GM18511 (cell line): Measurements from ENCODE around the gene RNPEP.
A peak's percentile ranks its signal among the peaks of the same experiment; 100 is the strongest.
"Not testable (repeated sequence)": the region's sequence is repeated elsewhere in the genome, so short reads cannot be mapped to it uniquely, and the experiment has no call there.

ENCODE experiments used
- ATAC-seq: cut with Tn5 transposase; IDR thresholded peaks from one replicate; pipeline ENCODE4 v1.9.1; 2021; ENCODE audit warnings: mild to moderate bottlenecking, moderate library complexity; ENCODE audit not compliant: unreplicated experiment

The RNPEP gene

DNA sequence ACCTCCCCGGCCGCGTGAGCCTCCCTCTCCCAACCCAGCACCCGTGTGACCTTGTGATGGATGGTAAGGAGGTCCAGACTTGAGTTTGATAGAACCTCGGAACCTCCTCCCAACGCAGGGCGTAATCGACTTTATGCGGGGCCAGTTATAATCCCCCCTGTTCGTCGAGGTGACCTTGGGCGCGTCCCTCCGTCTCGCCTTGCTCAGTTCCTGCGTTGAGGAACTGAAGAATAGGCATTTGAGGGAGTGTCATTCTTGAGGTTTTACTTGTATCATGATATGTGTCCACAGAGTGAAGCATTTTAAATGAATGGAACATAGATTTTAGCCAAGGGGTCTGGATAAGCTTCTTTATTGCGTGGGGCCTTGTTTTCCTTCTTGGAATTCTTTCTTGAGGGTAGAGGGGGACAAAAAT is 26.7 kb upstream of the RNPEP start:
- peak; percentile 50 for ATAC-seq

DNA sequence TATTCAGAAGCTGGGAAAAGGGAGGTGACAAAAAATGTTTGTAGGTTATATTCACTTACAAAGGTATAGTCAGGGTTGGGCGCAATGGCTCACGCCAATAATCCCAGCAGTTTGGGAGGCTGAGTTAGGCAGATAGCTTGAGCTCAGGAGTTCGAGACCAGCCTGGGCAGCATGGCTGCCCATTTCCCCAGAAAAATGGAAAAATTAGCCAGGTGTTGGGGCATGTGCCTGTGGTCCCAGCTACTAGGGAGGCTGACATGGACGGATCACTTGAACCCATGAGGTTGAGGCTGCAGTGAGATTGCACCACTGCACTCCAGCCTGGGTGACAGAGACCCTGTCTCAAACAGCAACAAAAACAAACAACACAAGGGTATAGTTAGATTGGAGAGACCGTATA is 24.1 kb upstream of the RNPEP start:
- ATAC-seq = no peak

DNA sequence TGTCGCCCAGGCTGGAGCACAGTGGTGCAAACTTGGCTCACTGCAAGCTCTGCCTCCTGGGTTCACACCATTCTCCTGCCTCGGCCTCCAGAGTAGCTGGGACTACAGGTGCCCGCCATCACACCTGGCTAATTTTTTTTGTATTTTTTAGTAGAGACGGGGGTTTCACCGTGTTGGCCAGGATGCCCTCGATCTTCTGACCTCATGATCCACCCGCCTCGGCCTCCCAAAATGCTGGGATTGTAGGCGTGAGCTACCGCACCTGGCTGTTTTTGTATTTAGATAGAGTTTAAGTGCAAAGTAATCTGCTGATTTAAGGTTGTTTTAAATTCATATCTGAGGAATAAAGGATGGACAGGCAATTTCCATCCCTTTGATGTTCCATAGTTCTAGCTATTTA is 20.1 kb upstream of the RNPEP start:
- not testable (repeated sequence) for ATAC-seq

DNA sequence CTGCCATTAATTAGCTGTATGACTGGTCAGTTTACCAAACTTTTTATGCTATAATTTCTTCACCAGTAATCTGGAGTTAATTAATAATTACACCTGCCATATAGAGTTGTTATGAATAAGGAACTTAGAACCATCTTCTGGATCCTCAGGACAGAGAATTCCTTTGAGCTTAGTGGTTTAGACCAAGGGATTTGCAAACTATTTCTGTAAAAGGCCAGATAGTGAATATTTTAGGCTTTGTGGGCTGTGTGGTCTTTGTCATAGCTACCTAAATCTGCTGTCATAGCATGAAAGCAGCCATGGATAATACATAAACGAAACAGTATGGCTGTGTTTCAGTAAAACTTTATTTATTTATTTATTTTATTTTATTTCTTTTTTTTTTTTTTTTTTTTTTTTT is 18.2 kb upstream of the RNPEP start:
- no peak for ATAC-seq

DNA sequence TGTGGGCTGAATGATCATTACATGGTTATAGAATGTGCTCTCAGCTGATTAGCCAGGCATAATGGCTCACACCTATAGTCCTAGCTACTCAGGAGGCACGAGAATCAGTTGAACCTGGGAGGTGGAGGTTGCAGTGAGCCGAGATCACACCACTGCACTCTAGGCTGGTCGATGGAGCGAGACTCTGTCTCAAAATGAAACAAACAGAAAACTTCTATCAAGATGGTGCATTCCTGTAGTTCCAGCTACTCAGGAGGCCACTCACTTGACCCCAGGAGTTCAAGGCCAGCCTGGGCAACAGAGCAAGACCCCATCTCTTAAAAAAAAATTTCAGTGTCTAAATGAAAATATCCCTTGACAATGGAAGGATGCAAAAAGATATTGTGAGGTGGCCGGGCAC is 16.3 kb upstream of the RNPEP start:
- ATAC-seq = no peak

DNA sequence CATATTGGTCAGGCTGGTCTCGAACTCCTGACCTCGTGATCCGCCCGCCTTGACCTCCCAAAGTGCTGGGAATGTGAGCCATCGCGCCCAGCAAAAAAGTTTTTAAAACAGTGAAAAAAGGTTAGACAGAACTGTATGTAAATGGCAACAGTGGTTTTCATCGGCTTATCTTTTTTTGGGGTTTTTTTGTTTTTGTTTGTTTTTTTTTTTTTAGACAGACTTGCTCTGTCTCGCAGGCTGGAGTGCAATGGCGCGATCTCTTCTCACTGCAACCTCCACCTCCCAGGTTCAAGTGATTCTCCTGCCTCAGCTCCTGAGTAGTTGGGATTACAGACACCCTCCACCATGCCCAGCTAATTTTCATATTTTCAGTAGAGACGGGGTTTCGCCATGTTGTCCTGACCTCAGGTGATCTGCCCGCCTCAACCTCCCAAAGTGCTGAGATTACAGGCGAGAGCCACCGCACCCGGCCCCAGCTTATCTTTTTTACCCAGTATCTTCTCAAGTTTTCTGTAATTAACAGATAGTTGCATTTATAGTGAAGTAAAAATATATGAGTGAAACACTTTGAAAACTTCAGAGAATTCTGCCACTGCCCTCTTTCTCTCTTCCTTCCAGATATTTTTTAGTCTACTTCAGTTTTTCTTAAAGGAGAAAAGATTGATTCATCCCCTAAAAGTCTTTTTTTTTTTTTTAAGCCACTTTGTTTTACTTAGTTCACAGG is 14.1 kb upstream of the RNPEP start:
- ATAC-seq = no peak

DNA sequence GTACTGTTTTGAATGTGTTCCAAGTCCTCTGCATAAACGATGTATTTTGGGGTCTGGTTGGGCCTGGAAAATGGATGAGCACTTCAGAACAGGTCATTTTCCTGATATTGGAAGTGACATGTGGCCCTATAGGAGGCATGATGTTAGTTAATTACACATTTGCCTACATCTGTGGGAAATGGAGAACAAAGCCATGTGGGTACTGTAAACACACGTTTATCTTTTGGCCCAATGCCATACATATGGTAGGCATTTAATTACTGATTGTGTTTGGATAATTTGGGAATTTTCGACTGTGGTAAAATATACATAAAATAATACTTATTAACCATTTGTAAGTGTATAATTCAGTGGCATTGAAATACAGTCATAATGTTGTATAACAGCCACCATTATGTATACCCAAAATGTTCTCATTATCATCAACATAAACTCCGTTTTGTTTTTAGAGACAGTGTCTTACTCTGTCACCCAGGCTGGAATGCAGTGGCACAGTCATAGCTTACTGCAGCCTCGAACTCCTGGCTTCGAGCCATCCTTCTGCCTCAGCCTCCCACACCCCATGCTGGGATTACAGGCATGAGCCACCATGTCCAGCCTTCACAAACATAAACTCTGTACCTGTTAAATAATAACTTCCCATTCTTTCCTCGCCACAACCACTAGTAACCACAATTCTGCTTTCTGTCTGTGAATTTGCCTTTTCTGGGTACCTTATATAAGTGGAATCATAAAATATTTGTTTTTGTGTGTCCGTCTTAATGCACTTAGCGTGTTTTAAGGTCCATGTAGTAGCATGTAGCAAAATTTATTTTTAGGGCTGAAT is 11.9 kb upstream of the RNPEP start:
- no peak for ATAC-seq

DNA sequence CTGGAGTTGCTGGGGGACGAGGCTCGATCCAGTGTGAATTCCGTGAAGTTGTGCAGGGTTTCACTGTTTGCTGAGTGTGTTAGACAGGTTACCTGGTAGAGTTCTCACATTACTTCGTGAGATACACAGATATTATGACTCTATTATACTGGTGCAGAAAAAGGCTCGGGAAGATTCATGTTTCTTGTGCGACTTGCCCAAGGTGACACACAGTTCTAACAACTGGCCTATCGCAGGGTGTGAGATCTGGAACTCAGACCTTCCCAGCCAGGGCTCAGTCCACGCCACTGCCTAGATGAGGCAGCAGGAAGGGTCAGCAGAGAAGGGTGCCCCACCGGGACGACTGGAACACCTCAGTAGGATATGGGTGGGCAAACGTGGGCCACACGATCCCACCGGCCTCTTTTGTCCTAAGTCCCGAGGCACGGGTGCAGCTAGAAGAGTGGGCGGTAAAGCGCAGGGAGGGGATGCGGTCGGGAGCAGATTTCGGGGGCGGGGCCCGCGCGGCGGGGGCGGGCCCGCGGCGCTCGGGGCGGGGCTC is 296 bp upstream of the RNPEP start:
- peak; percentile 26 for ATAC-seq

DNA sequence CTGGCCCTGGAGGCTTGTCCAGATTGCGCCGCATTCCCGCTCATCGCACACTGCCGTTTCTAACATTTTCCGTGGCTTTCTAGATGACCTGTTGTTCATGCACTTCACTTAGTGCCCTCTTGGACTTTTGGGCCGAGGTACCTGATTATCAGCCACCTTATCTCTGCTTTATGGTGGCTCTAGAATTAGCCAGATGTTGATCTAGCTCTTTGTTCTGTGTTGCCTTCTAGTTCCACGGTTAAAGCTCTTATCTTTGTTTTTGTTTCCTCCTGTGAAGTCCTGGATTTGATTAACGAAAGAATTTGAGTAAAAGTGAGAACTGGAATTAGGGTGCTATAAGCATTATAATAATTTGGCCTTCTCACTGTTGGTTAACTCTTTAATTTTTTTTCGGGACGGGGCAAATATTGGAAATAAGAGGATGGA is 945 bp downstream of the RNPEP start:
- ATAC-seq = no peak

DNA sequence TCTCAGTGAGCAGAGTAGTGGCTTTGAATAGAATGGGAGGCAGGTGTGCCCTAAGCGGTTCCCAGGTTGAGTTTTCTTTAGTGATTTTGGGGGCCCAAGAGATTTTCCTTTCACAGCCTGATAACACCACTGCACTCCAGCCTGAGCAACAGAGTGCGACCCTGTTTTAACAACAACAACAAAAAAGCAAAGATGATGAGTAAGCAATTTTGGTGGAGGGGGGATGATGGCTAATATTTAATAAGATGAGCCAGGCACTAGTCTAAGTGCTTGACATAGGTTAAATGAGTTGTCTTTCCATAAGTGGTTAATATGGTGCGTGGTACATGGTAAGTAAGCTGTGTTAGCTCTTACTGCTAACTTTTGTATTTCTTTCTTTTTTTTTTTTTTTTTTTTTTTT is 2.0 kb downstream of the RNPEP start:
- no peak for ATAC-seq

DNA sequence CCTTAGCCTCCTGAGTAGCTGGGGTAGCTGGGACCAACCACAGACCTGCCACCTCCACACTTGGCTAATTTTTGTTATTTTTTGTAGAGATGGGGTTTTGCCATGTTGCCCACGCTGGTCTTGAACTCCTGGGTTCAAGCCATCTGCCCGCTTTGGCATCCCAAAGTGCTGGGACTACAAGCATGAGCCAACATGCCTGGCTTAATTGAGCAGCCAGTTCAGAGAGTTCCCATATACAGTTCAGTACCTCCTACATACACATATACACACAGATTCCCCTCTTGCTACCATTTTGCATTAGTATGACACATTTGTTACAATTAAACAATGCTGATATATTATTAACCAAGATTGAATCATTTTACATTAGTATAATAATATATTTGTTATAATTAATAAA is 2.9 kb downstream of the RNPEP start:
- no peak for ATAC-seq

DNA sequence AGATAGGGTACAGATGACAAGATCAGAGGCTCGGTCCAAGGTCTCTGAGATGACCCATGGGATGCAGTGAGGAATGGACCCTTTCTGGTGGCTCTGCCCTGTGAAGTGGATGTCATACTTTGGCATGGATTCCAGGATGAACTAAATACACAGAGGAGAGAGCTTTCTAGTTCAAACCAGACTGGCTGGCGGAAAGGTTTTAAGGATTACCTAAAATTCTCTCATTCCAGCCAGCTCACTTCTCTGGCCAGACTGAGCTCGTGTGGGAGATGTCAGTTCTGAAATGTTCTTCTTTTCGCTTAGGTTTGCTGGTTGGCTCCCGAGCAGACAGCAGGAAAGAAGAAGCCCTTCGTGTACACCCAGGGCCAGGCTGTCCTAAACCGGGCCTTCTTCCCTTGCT is 6.2 kb downstream of the RNPEP start:
- no peak for ATAC-seq

DNA sequence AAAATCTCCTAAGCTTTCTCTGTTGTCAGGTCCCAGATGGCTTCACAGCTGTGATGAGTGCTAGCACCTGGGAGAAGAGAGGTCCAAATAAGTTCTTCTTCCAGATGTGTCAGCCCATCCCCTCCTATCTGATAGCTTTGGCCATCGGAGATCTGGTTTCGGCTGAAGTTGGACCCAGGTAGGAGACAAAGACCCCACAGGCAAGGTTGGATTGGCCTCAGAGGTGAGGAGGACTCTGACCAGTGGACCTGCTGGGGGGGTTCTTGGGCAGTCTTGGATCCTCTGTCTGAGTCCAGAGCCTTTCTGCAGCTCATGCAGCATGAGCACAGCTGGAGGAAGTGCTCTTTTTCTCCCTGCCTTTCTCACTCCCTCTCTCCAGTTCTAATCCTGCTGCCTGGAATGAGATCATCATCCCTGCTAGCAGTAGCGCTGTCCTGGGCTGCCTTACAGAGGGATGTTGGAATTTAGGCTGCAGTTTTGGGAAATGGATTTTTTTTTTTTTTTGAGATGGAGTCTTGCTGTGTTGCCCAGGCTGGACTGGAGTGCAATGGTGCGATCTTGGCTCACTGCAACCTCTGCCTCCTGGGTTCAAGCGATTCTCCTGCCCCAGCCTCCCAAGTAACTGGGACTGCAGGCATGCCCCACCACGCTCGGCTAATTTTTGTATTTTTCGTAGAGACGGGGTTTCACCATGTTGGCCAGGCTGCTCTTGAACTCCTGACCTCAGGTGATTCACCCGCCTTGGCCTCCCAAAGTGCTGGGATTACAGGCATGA is 7.1 kb downstream of the RNPEP start:
- ATAC-seq = no peak

DNA sequence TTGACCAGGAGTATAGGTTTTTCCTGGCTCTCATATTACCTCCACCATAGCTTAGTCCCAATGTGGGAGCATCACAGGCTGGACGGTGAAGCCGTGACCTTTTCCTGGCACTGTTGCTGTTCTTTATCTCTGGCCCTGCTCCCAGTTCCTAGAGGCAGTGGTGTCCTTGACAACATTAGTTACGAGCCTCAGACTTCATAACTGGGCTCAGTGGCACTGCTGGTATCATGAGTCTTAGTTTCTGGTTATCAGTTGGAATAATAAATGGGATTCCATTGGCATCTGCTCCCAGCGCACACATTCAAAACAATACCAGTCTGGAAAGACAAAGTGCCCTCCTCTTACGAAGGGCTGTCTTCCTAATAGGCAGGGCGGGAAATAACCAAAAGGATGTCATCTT is 8.0 kb downstream of the RNPEP start:
- no peak for ATAC-seq

DNA sequence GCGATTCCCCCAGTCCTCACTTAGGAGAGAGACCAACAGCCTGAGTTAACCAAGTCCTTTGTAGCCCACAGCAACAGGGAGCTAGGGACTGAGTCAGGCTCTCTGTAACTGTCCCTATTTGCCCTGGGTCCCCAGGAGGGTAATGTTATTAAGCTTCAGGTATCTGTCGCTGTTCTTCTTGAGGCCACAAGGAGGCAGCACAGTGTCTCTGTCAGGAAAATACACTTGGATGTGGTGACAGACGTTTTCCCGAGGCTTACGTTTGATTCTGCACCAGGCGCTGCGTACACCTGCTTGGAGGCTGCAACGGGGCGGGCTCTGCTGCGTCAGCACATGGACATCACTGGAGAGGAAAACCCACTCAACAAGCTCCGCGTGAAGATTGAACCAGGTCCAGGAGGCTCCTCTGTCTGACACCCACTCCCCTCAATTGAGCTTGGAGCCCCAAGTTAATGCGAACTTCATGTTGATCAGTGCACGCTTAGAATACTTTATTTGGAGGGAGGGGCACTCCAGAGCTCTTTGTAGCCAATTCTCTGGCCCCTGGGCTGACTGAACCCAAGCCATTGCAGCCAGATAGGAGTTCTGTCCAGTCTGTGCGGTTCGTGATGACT is 17.3 kb downstream of the RNPEP start:
- no peak for ATAC-seq

DNA sequence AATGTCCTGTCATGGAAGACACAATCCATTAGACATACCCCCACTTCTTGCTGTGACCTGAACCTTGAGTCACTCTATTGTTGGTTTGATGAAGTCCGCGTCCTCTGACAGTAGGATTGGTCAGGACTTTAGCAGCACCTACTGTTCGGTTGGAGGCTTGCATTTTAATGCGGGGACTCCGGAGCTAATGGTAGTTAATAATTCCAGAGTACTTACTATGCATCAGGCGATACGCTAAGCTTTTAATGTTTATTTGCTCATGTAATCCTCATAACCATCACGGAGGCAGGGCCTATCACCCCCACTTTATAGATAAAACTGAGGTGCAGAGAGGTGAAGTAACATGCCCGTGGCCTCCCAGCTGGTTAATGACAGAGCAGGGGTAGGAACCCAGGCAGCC is 20.1 kb downstream of the RNPEP start:
- no peak for ATAC-seq

DNA sequence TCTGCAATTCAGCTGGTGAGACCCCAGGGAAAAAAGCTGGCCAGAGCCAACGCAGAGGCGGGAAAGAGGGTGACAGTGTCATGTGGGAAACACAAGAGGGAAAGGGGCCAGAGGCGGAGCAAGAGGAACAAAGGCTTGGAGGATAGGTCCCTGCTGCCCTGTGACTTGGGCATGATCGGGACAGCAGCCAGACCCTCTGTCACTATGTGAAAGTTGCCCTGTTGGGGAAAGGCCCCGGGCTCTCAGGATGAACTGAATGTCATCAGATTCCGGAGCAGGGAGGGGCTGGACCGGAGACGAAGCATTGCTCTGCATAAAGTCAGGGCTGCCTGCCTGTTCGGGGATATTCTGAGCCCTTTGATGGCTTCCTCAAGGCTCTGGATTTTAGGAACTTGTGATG is 22.3 kb downstream of the RNPEP start:
- ATAC-seq = no peak

DNA sequence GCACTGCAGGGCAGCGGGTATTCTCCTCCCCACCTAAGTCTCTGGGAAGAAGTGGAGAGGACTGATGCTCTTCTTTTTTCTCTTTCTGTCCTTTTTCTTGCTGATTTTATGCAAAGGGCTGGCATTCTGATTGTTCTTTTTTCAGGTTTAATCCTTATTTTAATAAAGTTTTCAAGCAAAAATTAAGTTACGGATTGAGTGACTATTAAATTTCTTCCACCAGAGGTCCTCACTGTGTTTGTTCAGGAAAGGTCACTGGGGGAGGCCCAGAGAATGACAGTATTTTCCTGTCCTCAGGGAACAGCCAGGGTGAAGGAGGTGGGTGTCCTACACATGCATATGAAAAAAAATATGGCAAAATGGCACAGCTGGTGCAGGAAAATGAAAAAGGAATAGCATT is 23.5 kb downstream of the RNPEP start:
- ATAC-seq = no peak

DNA sequence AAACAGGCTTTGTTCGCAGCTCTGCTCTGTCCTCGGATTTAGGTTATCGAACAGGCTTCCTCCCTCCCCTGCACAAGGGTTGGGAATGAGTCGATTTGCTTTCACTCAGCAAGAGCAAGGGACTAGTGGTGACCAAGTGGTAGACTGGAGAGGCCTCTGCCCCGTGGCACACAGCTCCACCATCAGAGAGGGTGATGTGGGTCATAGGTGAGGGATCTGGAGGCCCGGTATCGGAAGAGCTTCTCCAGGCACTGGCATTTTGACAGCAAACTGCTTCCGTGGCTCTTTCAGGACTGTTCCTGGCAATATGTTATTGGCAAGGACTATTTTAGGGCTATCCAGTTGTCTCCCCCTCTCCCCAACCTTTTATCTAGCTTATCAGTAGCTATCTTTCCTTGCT is 24.9 kb downstream of the RNPEP start:
- ATAC-seq = no peak

DNA sequence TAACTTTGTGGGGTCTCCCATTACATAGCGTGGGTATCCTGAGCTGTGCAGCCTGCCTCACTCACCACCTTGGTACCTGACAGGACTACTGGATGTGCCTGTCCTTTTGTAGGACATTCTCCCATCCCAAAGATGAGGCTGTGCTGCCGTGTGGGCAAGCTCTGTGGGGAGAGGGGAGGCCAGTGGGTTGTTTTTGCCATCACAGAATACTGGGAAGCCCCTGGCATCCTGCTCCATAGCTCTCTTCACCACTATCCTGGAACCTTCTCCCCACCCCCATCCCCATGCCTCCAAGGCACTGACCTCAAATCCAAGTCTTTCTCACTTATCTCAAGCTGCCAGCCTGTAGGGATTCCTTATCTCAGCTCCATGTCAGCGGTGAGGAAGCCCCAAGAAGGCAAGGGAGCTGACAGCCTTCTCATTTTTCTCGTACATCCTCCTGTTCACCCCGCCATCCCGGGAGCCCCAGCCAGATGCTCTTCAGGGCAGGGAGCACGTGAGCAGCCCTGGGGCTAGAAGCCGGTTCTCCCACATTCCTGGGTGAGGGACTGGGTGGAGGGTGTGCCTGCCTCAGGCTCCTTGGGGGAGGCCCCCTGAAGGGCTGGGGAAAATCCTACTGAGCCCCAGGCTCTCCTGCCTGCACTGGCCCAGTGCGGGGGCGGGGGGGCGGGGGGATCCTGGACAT is 25.5 kb downstream of the RNPEP start:
- ATAC-seq = no peak
